NCI-H2029 treated with DMSO at 0.1 percent for 48 hours (cell line): Measurements from ENCODE around the gene BFAR.
"Not testable (repeated sequence)": the region's sequence is repeated elsewhere in the genome, so short reads cannot be mapped to it uniquely, and the experiment has no call there.

Source experiments
- DNase-seq: peaks from one replicate; lab custom pipeline; 2025; lab: John Stamatoyannopoulos, UW

Gene BFAR, protein sequence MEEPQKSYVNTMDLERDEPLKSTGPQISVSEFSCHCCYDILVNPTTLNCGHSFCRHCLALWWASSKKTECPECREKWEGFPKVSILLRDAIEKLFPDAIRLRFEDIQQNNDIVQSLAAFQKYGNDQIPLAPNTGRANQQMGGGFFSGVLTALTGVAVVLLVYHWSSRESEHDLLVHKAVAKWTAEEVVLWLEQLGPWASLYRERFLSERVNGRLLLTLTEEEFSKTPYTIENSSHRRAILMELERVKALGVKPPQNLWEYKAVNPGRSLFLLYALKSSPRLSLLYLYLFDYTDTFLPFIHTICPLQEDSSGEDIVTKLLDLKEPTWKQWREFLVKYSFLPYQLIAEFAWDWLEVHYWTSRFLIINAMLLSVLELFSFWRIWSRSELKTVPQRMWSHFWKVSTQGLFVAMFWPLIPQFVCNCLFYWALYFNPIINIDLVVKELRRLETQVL

DNA sequence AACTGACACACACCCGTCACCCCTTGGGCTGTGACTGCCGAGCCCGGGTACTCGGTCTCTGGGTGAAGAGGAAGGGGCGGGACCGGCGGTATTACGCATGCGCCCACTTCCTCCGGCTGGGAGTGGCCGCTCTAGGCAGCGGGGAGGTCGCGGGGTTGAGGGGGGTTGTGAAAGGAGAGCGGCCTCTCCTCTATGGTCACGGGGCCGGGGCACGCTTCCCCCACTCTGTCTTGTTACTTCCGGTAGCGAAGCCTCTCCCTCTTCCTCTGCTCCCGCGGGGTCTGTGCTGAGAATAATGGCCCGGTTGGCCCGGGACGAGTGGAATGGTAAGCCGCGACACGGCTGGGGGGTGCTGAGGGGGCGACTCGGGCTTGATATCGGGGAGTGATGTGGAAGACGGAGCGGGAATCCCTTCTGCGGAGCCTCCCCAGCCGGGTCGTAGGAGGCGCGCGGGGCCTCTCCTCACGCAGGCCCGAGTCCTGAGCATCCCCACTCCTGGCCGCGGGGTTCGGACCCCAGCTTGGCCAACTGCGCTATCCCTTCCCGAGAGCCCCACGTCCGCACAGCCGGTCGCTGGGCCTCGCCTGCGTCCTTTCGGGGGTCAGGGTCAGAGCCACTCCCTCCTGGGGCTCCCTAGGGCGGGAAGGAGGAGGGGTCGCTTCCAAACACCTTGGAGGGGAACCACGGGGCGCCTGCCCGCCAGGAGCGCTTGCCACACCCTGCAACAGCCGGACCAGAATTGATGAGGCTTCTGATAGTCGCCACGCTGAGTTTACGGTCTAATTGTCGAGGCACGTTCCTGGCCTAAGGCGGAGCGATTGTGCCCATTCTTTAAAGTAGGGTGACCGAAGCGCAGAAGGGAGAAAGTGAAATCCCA lies at the start of gene BFAR:
BFAR (plus strand) TSS at position 259 of the 877 bp plus-strand sequence. CDS start 11,396 bp downstream, outside the sequence.
- peak; percentile 94 for DNase-seq

DNA sequence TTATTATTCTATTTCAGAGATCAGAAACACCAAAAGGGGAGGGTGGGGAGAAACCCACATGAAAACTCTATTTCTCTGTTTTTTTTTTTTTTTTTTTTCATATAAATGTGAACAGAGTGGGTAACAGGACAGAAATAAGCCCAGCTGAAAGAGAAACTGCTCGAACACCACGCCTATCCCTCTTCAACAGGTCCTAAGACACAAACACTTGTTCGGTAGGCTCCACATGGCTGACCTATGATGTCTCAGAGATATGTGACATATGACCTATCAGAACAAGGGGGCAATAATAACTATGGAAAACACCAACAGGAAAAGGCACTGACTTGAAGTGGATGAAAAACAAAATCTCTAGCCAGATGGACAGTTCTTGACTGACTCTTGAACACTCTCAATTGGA lies 47.5 kb upstream of the BFAR start:
- no peak for DNase-seq

DNA sequence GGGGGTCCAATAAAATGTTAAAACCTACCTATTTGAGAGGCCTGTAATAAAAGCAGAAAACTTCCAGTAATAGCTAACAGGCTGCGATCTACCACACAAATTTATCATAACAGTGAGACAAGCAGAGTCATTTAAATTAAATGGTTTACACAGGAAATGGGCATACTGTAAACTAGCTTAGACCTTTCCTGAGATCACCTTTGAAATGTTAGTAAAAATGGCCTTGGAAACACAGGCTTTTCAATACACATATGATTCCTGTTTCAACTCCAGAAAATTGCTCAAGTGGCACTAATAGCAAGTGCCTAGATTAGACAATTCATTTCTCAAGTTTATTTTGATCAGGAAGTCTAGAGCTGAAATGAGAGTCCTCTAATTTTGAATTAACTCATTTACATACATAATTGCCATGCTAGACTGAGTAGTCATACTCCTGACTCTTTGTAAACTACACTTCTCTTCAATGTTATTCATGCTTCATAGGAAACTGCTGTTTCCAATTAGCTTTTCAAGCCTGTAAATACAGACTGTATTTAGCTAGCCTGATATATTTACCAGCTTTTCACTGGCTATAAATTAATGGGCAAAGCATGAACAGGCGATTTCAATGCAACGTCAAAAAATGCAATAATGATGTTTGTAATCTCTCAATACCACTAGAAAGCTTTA lies 46.0 kb upstream of the BFAR start:
- DNase-seq = peak; percentile 20

DNA sequence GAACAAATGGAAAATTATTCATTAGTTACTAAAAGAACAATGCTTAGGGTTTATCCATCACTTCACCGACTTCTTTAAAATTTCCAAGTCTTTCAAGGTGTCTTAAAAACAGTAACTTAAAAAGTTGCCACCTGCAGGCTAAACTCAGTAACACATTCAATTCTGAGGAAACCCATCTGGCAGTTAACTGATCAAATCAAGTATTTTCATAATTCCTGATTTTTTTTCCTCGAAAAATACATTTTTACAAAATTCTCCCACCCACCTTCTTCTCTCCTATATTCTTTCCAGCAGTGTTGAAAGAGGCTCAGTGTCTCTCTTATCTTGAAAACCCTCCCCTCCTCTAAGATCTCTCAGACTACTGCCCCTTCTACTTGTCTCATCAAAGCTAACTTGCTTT lies 32.6 kb upstream of the BFAR start:
- DNase-seq = no peak

DNA sequence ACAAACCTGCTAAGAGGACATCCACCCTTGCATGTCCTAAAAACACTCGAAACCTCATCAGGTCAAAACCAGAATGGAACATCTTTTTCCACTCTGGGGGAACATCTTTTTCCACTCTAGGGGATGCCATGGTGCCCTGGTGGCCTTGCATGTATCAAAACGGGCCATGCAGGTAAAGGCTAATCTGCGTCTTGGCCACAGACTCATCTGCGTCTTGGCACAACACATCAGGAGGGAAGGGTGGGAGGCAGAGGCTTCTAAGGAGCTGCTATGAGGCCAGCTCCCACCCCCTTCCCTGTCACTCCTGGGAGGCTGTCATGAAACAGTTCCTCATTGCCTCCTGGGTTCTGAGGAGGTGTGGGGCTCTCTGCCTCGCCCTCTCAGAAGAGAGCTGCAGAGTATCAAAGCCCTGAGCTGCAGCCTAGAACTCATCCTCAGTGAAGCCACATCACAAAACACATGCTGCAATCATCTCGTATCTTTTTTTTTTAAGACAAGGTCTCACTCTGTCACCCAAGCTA lies 30.2 kb upstream of the BFAR start:
- no peak for DNase-seq

DNA sequence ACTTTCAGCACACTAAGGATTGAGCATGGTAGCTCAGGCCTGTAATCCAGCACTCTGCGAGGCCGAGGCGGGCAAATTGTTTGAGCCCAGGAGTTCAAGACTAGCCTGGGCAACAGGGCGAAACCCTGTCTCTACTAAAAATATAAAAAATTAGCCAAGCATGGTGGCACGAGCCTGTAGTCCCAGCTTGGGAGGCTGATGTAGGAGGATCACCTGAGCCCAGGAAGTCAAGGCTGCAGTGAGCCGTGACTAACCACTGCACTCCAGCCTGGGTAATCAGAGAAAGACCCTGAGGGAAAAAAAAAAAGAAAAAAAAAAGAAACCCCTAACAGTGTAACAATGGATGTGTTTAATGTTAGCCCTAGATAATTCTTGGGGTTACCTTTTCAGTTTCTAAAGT lies 26.6 kb upstream of the BFAR start:
- DNase-seq = no peak

DNA sequence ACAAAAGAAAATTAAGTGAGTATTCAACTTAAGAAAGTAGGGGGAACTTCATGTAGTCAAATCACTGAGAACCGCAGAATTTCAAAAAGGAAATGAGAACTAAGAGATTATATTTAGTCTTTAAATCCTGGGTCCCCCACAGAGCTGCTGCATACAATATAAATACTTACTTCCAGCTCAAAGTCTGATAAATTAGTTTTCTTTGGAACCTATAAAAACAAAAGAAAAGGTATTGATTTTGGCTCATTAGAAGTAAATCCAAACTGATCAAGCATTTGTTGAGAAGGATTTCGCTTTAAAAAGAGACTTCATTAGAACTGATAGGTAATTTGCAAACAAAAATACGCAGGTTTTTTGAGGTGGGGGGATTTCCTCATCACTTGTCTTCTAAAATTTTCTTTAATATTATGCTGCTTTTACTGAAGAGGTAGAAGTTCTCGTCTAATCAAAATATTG lies 24.6 kb upstream of the BFAR start:
- DNase-seq = no peak

DNA sequence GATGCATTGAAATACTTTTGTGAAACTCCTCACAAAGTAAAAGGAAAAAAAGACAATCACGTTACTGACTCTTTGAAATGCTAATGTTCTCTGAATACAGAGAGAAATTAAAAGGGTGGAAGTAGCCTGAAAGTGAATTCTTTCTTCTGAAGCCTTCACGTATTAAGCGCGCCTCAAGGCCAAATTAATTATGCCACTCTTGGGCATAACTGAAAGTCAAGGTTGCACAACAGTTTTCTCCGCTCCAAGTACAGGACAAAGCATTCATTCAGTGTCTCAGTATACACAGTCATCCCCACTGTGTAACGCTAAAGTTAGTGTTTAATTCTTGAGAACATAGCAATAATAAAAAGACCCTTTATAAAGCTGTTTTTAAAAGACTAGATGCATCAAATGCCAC lies 24.1 kb upstream of the BFAR start:
- no peak for DNase-seq

DNA sequence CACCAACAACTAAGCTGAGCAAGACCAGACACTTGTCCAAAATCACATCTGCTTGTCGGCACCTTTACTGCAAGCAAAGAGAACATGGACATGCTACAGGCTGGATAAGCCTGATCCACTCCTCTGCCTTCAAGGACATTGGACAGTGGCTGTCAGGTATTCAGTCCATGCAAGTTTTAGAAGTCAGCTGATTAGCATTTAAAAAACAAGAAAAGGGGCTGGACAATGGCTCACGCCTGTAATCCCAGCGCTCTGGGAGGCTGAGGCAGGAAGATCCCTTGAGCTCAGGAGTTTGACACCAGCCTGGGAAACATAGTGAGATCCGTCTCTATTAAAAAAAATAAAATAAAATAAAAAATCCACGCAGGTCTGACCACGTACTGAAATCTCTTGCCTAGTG lies 23.0 kb upstream of the BFAR start:
- DNase-seq = no peak

DNA sequence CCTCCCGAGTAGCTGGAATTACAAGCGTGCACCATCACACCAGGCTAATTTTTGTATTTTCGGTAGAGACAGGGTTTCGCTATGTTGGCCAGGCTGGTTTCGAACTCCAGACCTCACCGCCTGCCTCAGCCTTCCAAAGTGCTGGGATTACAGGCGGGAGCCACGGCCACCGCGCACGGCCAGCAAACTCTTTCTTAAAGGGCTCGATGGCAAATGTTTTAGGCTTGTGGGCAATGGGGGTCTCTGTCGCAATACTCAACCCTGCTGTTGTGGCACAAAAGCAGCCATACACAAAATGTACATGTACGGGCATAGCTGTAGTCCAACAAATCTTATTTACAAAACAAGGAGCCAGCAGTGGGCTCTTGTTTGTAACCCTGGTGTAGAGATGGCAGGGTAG lies 21.1 kb upstream of the BFAR start:
- no peak for DNase-seq

DNA sequence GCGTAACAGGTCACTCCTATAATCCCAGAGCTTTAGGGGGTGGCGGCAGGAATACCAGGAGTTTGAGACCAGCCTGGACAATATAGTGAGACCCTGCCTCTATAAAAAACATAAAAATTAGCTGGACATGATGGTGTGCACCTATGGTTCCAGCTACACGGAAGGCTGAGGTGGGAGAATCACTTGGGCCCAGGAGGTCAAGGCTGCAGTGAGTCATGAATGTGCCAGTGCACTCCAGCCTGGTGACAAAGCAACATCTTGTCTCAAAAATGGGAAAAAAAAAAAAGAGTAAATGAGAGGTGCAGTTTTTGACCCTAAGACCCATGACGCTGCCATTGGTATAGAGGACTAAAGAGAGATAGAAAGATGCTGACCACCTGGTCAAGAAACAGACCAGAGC lies 18.8 kb upstream of the BFAR start:
- no peak for DNase-seq

DNA sequence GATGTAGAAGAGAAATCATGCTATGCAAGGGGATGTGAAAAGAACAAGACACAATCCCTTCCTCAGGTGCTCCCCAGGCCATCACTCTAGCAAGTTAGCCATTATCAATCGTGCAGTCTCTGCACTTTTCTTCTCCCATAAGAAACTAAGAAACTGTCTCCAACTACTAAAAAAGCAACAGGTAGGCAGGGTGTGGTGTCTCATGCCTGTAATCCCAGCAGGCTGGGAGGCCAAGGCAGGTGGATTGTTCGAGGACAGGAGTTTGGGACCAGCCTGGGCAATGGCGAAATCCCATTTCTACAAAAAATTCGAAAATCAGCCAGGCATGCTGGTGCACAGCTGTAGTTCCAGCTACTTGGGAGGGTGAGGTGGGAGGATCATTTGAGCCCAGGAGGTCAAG lies 16.5 kb upstream of the BFAR start:
- no peak for DNase-seq

DNA sequence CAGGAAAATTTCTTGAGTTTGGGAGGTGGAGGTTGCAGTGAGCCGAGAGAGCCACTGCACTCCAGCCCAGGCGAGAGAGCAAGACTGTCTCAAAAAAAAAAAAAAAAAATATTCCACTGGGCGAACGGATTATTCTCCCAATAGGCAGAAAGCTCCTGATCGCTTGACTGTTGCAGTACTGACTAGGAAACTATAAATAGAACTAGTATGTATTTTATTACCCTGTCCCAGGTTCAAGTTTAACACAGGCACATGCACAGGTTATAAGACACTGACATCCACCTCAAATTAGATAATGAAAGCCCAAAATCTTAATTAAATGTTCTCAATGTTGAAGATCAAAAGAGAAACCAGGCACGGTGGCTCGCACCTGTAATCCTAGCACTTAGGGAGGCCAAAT lies 14.2 kb upstream of the BFAR start:
- no peak for DNase-seq

DNA sequence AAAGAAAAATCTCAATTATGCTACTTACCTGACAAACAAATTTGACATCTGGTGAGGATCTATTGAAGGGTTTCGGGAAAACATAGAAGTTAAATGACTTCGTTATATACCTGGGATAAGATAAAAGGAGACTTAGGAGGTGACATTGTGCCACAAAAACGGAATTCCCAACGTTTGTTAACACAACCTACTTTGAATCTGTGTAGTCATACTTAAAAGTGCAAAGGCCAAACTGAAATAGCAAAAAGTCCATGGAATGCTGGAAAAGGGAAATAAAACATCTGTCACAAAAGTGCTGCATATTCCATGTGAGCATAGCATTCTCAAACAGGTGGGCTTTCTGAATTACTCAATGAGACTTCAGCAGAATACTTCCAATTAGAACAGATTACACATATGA lies 5.7 kb upstream of the BFAR start:
- no peak for DNase-seq

DNA sequence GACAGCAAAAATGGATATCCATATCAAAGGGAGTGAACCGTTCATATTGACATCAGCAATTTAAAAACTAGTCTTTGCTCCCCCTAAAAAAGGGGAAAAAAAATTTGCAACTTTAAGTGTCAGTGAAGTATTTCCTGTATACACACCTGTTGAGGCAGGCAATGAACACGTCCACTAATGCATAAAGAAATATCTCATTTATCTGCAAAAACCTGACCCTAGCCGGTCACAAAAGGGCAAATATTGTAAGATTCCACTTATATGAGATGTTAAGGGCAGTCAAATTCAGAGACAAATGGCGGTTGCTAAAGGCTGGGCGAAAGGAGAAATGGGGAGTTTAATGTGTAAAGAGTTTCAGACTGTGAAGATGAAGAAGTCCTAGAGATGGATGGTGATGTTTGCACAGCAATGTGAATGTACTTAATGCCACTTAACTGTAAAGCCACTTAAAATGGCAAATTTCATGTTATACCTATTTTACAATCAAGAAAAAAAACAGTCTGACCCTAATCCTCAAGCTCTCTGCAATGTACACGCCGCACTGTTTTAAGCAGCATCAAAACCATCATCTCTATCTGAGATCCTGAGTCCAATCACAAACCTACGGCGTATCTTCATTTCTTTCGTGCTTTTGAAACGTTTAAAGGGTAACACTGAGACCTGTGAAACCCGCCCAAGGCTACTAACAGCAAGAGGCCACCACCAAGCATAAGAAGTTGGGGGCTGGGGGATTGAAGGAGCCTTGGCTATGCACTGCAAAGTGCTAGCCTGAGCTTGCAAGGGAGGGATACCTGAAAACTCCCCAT lies 3.7 kb upstream of the BFAR start:
- DNase-seq = no peak

DNA sequence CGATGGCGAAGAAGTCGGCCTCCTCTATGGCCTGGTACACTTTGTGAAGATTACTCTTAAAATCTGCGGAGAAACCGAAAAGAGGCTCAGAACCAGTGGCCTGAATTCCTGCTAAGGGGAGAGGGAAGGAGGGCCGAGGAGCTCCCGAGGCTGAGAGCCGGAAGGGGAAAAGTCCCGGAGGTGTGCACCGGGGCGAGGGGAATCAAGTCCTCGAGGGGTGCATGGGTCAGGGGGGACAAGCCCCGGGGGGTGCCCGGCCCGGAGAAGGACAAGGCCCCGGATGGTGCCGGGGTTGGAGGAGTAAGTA lies 3.2 kb upstream of the BFAR start:
- DNase-seq = no peak

DNA sequence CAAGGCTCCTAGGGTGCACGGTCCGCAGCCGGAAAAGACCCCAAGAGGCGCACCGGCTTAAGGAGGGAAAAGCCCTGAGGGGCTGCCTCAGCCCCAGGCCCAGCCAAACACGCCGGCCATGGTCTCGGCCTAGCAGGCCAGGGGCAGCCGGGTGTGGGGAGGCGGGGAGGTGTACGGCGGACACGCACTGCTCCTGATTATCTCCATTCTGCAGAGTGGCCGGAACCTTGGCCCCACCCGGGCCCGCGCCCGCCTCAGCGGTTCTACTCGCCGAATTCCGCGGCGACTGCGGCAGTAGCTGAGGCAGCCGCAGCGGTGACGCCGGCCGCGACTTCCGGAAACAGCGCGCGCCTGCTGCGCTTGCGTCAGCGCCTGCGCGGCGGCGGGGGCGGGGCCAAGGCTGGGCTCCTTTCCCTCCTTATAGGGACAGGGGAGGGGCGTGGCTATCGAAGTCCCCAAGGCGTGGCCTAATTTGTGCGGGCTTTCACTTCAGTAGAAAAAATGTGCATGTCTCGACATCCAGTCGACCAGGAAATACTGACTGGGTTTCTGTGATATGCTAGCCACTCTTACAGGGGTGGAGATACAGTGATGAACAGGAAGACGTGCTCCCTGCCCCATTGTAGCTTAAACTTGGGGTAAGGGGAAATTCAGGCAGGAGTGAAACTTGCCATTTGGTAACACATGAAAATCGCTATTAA lies 2.7 kb upstream of the BFAR start, which contains the start of gene PARN:
PARN (minus strand) TSS at position 342 of the 701 bp plus-strand sequence; CDS start at position 207, 135 bp downstream.
- DNase-seq = peak; percentile 82

DNA sequence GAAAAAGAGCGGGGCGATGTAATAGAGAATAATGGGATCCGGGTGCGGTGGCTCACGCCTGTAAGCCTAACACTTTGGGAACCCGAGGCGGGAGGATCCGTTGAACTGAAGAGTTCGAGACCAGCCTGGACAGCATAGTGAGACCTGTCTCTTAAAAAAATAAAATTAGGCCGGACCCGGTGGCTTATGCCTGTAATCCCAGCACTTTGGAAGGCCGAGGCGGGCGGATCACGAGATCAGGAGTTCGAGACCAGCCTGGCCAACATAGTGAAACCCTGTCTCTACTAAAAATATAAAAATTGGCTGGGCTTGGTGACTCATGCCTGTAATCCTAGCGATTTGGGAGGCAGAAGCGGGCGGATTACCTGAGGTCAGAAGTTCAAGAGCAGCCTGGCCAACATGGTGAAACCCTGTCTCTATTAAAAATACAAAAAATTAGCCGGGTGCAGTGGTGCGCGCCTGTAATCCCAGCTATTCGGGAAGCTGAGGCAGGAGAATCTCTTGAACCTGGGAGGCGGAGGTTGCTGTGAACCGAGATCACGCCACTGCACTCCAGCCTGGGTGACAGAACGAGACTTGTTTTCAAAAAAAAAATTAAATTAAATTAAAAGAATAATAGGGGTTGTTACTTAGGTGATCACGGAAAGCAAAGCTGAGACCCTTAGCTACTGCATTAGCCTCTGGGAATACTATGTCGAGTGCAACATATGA lies 2.0 kb upstream of the BFAR start:
- not testable (repeated sequence) for DNase-seq

DNA sequence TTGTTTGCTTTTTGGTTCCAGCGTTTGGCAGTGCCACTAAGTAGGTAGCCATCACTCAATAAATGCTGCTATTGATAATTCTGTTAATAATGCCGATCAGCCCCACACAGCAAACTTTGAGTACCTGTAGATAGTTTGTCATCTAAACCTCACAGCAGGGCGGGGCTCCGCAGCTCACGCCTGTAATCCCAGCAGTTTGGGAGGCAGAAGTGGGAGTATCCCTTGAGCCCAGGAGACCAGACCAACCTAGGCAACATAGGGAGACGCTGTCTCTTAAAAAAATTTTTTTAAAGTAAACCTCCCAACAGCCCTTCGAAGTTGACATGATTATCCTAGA lies 1.6 kb downstream of the BFAR start:
- no peak for DNase-seq
